HepG2 (cell line): ENCODE measurements around the gene OSGIN1.

Experiments used
- ATRX ChIP-seq: sonication (generic); formaldehyde crosslinking; IDR thresholded peaks from 2 replicates; pipeline ENCODE4 v1.4.0; 2020; ENCODE audit warnings: missing genetic modification reagents, borderline replicate concordance
- GABPB1 ChIP-seq: IDR thresholded peaks from 2 replicates; pipeline ENCODE4 v1.6.1; 2016; ENCODE audit warnings: mild to moderate bottlenecking, missing genetic modification reagents, moderate library complexity, missing compliant biosample characterization
- GZF1 ChIP-seq: sonication (generic); formaldehyde crosslinking; IDR thresholded peaks from 2 replicates; pipeline ENCODE4 v1.5.1; 2020; ENCODE audit warnings: mild to moderate bottlenecking, missing genetic modification reagents
- JUND ChIP-seq: sonication (generic); formaldehyde crosslinking; IDR thresholded peaks from 2 replicates; pipeline ENCODE4 v1.8.0; 2022; ENCODE audit warnings: mild to moderate bottlenecking, missing genetic modification reagents
- NR3C1 ChIP-seq: sonication (generic); formaldehyde crosslinking; IDR thresholded peaks from 2 replicates; pipeline ENCODE4 v1.4.0; 2020; ENCODE audit warnings: missing genetic modification reagents
- POLR2A ChIP-seq, 2 experiments: IDR thresholded peaks; 2 replicates each; pipeline ENCODE4 v1.6.1; 2011; ENCODE audit warnings: low read depth in 2 of 2, low read length in 2 of 2, mild to moderate bottlenecking in 1 of 2, moderate library complexity in 1 of 2; ENCODE audit not compliant: insufficient read depth in 1 of 2
- SCMH1 ChIP-seq: sonication (generic); formaldehyde crosslinking; IDR thresholded peaks from 2 replicates; pipeline ENCODE4 v1.9.0; 2021; ENCODE audit warnings: missing genetic modification reagents, mild to moderate bottlenecking, borderline replicate concordance
- ZFP1 ChIP-seq: IDR thresholded peaks from 2 replicates; pipeline ENCODE4 v1.6.1; 2016
- ZNF766 ChIP-seq: sonication (generic); formaldehyde crosslinking; IDR thresholded peaks from 2 replicates; pipeline ENCODE4 v1.5.0; 2020; ENCODE audit warnings: missing genetic modification reagents, borderline replicate concordance
- TF ChIP-seq, protein P1 (sequence below): sonication (generic); formaldehyde crosslinking; IDR thresholded peaks from 2 replicates; pipeline ENCODE4 v1.4.0; 2020; ENCODE audit warnings: missing genetic modification reagents, borderline replicate concordance
- TF ChIP-seq, protein P2 (sequence below): sonication (generic); formaldehyde crosslinking; IDR thresholded peaks from 2 replicates; pipeline ENCODE4 v1.8.1; 2023; ENCODE audit warnings: mild to moderate bottlenecking, missing genetic modification reagents, borderline replicate concordance
- TF ChIP-seq, protein P3 (sequence below): sonication (generic); formaldehyde crosslinking; IDR thresholded peaks from 2 replicates; pipeline ENCODE4 v1.5.0; 2020; ENCODE audit warnings: mild to moderate bottlenecking, missing genetic modification reagents, moderate library complexity
- TF ChIP-seq, protein P4 (sequence below): sonication (generic); formaldehyde crosslinking; IDR thresholded peaks from 2 replicates; pipeline ENCODE4 v1.9.0; 2022; ENCODE audit warnings: missing genetic modification reagents, mild to moderate bottlenecking, borderline replicate concordance

DNA sequence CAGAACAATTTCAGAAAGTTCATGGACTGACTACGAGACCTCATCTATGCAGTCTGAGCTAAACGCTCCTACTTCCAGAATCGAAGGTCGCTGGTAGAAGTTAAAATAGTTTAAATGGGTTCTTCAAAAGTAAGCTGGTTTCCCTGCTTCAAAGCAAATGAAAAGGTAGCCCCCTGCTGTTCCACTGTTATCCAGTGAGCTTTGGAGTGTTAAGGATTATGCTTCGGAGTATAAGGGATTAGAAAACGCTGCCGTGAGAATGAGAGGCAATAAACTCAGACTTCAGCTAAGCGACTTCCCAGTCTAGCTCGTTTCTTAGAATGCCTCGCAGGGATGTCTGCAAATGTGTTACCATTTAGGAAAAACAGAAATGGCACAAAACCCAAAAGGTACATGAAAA, 41.8 kb upstream of the OSGIN1 start:
- TF ChIP-seq NR3C1 (CRISPR knock-in tag) (no peak), SCMH1 (no peak), JUND (CRISPR knock-in tag) (no peak), ATRX (CRISPR knock-in tag) (no peak), ZNF766 (CRISPR knock-in tag) (no peak), GABPB1 (CRISPR knock-in tag) (no peak), ZFP1 (CRISPR knock-in tag) (no peak), POLR2A (IDR thresholded peaks at IDR 0.05; ENCODE audit: insufficient read depth in 1 of 2, low read depth in 2 of 2, low read length in 2 of 2) (no peak), GZF1 (CRISPR knock-in tag) (no peak)
- TF ChIP-seq, protein P1, sequence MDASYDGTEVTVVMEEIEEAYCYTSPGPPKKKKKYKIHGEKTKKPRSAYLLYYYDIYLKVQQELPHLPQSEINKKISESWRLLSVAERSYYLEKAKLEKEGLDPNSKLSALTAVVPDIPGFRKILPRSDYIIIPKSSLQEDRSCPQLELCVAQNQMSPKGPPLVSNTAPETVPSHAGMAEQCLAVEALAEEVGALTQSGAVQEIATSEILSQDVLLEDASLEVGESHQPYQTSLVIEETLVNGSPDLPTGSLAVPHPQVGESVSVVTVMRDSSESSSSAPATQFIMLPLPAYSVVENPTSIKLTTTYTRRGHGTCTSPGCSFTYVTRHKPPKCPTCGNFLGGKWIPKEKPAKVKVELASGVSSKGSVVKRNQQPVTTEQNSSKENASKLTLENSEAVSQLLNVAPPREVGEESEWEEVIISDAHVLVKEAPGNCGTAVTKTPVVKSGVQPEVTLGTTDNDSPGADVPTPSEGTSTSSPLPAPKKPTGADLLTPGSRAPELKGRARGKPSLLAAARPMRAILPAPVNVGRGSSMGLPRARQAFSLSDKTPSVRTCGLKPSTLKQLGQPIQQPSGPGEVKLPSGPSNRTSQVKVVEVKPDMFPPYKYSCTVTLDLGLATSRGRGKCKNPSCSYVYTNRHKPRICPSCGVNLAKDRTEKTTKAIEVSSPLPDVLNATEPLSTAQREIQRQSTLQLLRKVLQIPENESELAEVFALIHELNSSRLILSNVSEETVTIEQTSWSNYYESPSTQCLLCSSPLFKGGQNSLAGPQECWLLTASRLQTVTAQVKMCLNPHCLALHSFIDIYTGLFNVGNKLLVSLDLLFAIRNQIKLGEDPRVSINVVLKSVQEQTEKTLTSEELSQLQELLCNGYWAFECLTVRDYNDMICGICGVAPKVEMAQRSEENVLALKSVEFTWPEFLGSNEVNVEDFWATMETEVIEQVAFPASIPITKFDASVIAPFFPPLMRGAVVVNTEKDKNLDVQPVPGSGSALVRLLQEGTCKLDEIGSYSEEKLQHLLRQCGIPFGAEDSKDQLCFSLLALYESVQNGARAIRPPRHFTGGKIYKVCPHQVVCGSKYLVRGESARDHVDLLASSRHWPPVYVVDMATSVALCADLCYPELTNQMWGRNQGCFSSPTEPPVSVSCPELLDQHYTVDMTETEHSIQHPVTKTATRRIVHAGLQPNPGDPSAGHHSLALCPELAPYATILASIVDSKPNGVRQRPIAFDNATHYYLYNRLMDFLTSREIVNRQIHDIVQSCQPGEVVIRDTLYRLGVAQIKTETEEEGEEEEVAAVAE (CRISPR knock-in tag): no peak
- TF ChIP-seq, protein P2, sequence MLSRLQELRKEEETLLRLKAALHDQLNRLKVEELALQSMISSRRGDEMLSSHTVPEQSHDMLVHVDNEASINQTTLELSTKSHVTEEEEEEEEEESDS: no peak
- TF ChIP-seq, protein P3, sequence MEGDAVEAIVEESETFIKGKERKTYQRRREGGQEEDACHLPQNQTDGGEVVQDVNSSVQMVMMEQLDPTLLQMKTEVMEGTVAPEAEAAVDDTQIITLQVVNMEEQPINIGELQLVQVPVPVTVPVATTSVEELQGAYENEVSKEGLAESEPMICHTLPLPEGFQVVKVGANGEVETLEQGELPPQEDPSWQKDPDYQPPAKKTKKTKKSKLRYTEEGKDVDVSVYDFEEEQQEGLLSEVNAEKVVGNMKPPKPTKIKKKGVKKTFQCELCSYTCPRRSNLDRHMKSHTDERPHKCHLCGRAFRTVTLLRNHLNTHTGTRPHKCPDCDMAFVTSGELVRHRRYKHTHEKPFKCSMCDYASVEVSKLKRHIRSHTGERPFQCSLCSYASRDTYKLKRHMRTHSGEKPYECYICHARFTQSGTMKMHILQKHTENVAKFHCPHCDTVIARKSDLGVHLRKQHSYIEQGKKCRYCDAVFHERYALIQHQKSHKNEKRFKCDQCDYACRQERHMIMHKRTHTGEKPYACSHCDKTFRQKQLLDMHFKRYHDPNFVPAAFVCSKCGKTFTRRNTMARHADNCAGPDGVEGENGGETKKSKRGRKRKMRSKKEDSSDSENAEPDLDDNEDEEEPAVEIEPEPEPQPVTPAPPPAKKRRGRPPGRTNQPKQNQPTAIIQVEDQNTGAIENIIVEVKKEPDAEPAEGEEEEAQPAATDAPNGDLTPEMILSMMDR (CRISPR knock-in tag): no peak
- TF ChIP-seq, protein P4, sequence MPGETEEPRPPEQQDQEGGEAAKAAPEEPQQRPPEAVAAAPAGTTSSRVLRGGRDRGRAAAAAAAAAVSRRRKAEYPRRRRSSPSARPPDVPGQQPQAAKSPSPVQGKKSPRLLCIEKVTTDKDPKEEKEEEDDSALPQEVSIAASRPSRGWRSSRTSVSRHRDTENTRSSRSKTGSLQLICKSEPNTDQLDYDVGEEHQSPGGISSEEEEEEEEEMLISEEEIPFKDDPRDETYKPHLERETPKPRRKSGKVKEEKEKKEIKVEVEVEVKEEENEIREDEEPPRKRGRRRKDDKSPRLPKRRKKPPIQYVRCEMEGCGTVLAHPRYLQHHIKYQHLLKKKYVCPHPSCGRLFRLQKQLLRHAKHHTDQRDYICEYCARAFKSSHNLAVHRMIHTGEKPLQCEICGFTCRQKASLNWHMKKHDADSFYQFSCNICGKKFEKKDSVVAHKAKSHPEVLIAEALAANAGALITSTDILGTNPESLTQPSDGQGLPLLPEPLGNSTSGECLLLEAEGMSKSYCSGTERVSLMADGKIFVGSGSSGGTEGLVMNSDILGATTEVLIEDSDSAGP (CRISPR knock-in tag): no peak
